ENCODE measurements around the gene CCDC68. TPM values are rescaled to one million over a fixed set of nuclear protein-coding genes. Genes with fewer than 3 reads are reported as not detected.

CCDC68 gene
- polyA plus RNA-seq, 2 of the 4 experiments (the other 2 are of a cell fraction): 3.1 to 12.4 TPM

DNA sequence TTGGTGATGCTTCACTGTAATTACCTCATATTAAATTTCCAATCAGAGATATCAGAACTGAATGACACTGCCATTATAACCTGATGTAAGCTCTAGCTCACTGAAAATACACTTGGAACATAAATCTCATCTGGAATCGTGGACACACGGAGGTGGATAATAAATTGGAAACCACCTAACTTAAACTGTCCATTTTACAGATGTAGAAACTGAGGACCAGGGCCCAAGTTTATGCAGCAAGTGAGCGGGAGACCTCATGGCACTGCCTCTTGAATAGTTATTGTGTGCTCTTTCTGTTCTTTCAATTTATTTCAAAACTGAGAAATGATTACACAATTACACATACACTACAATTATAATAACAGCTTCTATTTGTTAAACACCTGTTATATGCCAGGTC lies 20.8 kb downstream of the CCDC68 start:
- WGBS (ENCODE audit: missing lambda C conversion rate): 93% methylated on average over 3 of the region's 3 CpGs
- no peak for DNase-seq (ENCODE audit: low read depth in 1 of 2, low spot score in 1 of 2)
- no peak for ATAC-seq
- ChIA-PET CTCF (no interaction called here), POLR2A (no interaction called here)
- no peak overlapping the region for H3K4me3 ChIP-seq
- no peak overlapping the region for H3K4me2 ChIP-seq
- H3K9me3 ChIP-seq: no peaks in the 10 kb centered on the region
- no peaks in the 10 kb centered on the region for H3K4me1 ChIP-seq
- H3K27ac ChIP-seq: no peak overlapping the region
- FAIRE-seq: no peak
- TF ChIP-seq, protein P1, sequence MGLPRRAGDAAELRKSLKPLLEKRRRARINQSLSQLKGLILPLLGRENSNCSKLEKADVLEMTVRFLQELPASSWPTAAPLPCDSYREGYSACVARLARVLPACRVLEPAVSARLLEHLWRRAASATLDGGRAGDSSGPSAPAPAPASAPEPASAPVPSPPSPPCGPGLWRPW (IDR thresholded peaks at IDR 0.05): no peak
- no peak for TF ChIP-seq JUNB (IDR thresholded peaks at IDR 0.05)
- no peak for TF ChIP-seq RNF2 (IDR thresholded peaks at IDR 0.05; ENCODE audit: borderline replicate concordance, low read depth)
- TF ChIP-seq SMC3 (IDR thresholded peaks at IDR 0.05): no peak
- no peak for TF ChIP-seq RCOR1 (IDR thresholded peaks at IDR 0.05; ENCODE audit: low read depth, low read length)
- no peak for TF ChIP-seq JUN (IDR thresholded peaks at IDR 0.05)
- TF ChIP-seq FOXS1 (CRISPR knock-in tag; IDR thresholded peaks at IDR 0.05): no peak
- no peak for TF ChIP-seq NR3C1 (IDR thresholded peaks at IDR 0.05)
- TF ChIP-seq BHLHE40 (IDR thresholded peaks at IDR 0.05; ENCODE audit: low read depth, low read length): no peak
- TF ChIP-seq, protein P2, sequence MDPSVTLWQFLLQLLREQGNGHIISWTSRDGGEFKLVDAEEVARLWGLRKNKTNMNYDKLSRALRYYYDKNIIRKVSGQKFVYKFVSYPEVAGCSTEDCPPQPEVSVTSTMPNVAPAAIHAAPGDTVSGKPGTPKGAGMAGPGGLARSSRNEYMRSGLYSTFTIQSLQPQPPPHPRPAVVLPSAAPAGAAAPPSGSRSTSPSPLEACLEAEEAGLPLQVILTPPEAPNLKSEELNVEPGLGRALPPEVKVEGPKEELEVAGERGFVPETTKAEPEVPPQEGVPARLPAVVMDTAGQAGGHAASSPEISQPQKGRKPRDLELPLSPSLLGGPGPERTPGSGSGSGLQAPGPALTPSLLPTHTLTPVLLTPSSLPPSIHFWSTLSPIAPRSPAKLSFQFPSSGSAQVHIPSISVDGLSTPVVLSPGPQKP (IDR thresholded peaks at IDR 0.05; ENCODE audit: low read depth, low read length): no peak
- TF ChIP-seq ZSCAN20 (CRISPR knock-in tag; IDR thresholded peaks at IDR 0.05): no peak
- TF ChIP-seq, protein P3, sequence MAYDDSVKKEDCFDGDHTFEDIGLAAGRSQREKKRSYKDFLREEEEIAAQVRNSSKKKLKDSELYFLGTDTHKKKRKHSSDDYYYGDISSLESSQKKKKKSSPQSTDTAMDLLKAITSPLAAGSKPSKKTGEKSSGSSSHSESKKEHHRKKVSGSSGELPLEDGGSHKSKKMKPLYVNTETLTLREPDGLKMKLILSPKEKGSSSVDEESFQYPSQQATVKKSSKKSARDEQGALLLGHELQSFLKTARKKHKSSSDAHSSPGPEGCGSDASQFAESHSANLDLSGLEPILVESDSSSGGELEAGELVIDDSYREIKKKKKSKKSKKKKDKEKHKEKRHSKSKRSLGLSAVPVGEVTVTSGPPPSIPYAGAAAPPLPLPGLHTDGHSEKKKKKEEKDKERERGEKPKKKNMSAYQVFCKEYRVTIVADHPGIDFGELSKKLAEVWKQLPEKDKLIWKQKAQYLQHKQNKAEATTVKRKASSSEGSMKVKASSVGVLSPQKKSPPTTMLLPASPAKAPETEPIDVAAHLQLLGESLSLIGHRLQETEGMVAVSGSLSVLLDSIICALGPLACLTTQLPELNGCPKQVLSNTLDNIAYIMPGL (CRISPR knock-in tag; IDR thresholded peaks at IDR 0.05; ENCODE audit: borderline replicate concordance): no peak
- no peak for TF ChIP-seq HOXB5 (CRISPR knock-in tag; IDR thresholded peaks at IDR 0.05)
- TF ChIP-seq NFE2L2 (conservative IDR thresholded peaks at IDR 0.05; ENCODE audit: low read length): no peak
- no peak for TF ChIP-seq GATA3 (IDR thresholded peaks at IDR 0.05; ENCODE audit: borderline replicate concordance)
- no peak for TF ChIP-seq RFX5 (IDR thresholded peaks at IDR 0.05)
- no peak for TF ChIP-seq MAFK (IDR thresholded peaks at IDR 0.05; ENCODE audit: partially characterized antibody)
- no peak for TF ChIP-seq CHD2 (IDR thresholded peaks at IDR 0.05; ENCODE audit: low read length, partially characterized antibody)
- TF ChIP-seq, protein P4, sequence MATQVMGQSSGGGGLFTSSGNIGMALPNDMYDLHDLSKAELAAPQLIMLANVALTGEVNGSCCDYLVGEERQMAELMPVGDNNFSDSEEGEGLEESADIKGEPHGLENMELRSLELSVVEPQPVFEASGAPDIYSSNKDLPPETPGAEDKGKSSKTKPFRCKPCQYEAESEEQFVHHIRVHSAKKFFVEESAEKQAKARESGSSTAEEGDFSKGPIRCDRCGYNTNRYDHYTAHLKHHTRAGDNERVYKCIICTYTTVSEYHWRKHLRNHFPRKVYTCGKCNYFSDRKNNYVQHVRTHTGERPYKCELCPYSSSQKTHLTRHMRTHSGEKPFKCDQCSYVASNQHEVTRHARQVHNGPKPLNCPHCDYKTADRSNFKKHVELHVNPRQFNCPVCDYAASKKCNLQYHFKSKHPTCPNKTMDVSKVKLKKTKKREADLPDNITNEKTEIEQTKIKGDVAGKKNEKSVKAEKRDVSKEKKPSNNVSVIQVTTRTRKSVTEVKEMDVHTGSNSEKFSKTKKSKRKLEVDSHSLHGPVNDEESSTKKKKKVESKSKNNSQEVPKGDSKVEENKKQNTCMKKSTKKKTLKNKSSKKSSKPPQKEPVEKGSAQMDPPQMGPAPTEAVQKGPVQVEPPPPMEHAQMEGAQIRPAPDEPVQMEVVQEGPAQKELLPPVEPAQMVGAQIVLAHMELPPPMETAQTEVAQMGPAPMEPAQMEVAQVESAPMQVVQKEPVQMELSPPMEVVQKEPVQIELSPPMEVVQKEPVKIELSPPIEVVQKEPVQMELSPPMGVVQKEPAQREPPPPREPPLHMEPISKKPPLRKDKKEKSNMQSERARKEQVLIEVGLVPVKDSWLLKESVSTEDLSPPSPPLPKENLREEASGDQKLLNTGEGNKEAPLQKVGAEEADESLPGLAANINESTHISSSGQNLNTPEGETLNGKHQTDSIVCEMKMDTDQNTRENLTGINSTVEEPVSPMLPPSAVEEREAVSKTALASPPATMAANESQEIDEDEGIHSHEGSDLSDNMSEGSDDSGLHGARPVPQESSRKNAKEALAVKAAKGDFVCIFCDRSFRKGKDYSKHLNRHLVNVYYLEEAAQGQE (IDR thresholded peaks at IDR 0.05): no peak
- TF ChIP-seq, protein P5, sequence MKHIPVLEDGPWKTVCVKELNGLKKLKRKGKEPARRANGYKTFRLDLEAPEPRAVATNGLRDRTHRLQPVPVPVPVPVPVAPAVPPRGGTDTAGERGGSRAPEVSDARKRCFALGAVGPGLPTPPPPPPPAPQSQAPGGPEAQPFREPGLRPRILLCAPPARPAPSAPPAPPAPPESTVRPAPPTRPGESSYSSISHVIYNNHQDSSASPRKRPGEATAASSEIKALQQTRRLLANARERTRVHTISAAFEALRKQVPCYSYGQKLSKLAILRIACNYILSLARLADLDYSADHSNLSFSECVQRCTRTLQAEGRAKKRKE (CRISPR knock-in tag; IDR thresholded peaks at IDR 0.05; ENCODE audit: low read depth): no peak

DNA sequence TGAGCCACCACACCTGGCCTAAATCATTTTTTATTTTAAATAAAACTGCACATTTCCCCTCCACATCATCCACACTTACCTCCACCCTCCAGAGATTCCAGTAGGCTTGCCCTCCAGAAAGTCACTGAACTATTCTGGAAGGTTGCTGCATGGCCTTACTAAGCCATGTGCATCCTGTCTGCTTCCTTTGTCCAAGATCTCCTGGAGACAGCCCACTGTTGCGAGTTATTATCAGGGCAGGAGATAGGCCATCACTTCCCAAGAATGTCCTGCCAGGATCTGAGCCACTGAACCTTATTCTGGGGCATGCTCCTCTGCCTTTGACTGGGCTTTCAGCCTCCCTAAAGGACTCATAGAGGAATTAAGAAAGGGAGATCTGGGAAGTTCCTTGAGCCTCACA lies 26.8 kb downstream of the CCDC68 start:
- CTCF ChIA-PET: no interaction called here
- DNase-seq (ENCODE audit: low read depth in 1 of 2, low spot score in 1 of 2) (no peak), ATAC-seq (no peak), FAIRE-seq (no peak)
- no peak for TF ChIP-seq RNF2 (IDR thresholded peaks at IDR 0.05; ENCODE audit: borderline replicate concordance, low read depth)
- TF ChIP-seq ZC3H11A (IDR thresholded peaks at IDR 0.05): no peak
- TF ChIP-seq PHF8 (IDR thresholded peaks at IDR 0.05; ENCODE audit: borderline replicate concordance, low read depth): no peak
- H3K27ac ChIP-seq: no peak overlapping the region
- POLR2A ChIA-PET: no interaction called here
- no peak overlapping the region for H3K4me3 ChIP-seq
- 20% methylated on average over 1 of the region's 1 CpG for WGBS (ENCODE audit: missing lambda C conversion rate)
- no peaks in the 10 kb centered on the region for H3K4me1 ChIP-seq
- no peak overlapping the region for H3K4me2 ChIP-seq
- no peaks in the 10 kb centered on the region for H3K9me3 ChIP-seq

All from A549 (cell line).